Mucosa of descending colon (tissue), 3 donors: Measurements from ENCODE around the gene LYVE1. TPM values are rescaled to one million over a fixed set of nuclear protein-coding genes. Genes with fewer than 3 reads are reported as not detected.

Experiments
- ATAC-seq: fragments of 200-7000 bp; cut with Tn5 transposase; one replicate; pipeline ENCODE4 v1.9.1; 2020; ENCODE audit warnings: mild to moderate bottlenecking, moderate library complexity
- DNase-seq, 3 donors: peaks; one replicate each; pipeline ENCODE4 v3.0.0-alpha.2; 2020
- H3K36me3 ChIP-seq: fragments of 200-600 bp; one replicate; pipeline ENCODE4 v1.8.0; 2021; ENCODE audit warnings: low read depth, mild to moderate bottlenecking
- H3K4me1 ChIP-seq: fragments of 200-600 bp; one replicate; pipeline ENCODE4 v1.8.0; 2021; ENCODE audit warnings: low read depth, mild to moderate bottlenecking
- H3K4me3 ChIP-seq: fragments of 200-600 bp; one replicate; pipeline ENCODE4 v1.8.0; 2021; ENCODE audit warnings: mild to moderate bottlenecking
- H3K9me3 ChIP-seq: fragments of 200-600 bp; one replicate; pipeline ENCODE4 v1.8.0; 2021; ENCODE audit warnings: mild to moderate bottlenecking
- CTCF ChIP-seq: fragments of 200-600 bp; IDR thresholded peaks from one replicate; pipeline ENCODE4 v1.8.0; 2022; ENCODE audit warnings: antibody characterized with exemption, mild to moderate bottlenecking
- intact Hi-C, 2 donors: fragments of 100-400 bp; cut with DNase I in 1 of 2; cut with micrococcal nuclease in 1 of 2; formaldehyde crosslinking; loops; one replicate each; pipeline versions ENCODE4 v1.11.0 to v1.11.1; 2022; cut with DNase I, micrococcal nuclease
- total RNA-seq, 3 donors: library from RNA; stranded (reverse); fragmentation: NEBNext Ultra II Directional in 2 of 3; extraction: Animal tissue kit (Norgen Biotek cat#: 25700) in 2 of 3; gene quantifications; one replicate each; pipeline versions ENCODE4 v1.2.1 to v1.2.4, GENCODE V29; 2021 to 2023
- donor health status: DM: no; HTN: no; CAD: no; lungs with moderate emphysema.
- donor health status: DM: no; HTN: no; CAD: no.
- donor health status: DM: no; HTN: yes; CAD: no.

Gene LYVE1
- total RNA-seq, 3 donors from 2014 or later: 14.4 to 137 (median 43.4) TPM

DNA sequence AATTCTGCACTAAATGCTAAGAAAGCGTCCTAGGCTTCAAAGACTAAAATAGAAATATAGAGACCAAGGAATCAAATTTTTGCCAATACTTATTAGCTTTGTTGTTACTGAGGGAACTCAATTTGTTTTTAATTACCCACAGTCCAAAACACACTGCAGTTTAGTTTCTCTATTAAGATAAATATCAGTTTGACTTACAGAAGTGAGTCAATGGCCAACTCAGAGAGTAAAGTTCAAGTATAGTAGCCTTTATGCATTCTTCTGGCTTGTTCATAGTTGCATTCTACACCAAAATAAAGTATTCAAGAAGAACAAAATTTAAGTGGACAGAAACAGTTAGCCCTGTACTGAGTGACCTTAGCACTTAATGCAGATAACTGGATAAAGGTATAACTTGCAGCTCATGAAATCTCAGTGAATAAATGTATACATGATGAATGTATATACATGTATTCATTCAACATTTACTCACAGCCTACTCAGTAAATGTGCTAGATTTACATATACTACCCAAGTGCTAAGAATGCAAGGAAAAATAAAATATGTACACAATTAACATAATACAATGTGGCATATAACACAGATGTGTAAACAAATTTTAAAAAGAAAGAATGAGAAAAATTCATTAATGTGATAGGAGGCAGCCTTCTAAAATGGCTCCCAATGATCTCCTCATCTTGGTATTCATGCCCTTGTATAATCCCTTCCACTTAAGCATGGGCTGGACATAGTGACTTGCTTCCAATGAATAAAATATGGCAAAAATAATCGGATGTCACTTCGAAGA lies 17.8 kb downstream of the LYVE1 start:
- intact Hi-C loops: no loop called here
- peak; percentile 59 for ATAC-seq
- H3K4me1 ChIP-seq: no peaks in the 10 kb centered on the region
- H3K36me3 ChIP-seq: no peaks in the 10 kb centered on the region
- H3K9me3 ChIP-seq: no peaks in the 10 kb centered on the region
- no peak for DNase-seq
- TF ChIP-seq CTCF: no peak
- H3K4me3 ChIP-seq: no peak overlapping the region

GRCh38 chr11:10544491-10545465 lies 23.7 kb downstream of the LYVE1 start:
- DNase-seq (peak in 1 of 3 donors; percentile 61), ATAC-seq (no peak)
- intact Hi-C loops: no loop called here
- H3K4me3 ChIP-seq: no peak overlapping the region
- no peak for TF ChIP-seq CTCF
- no peaks in the 10 kb centered on the region for H3K36me3 ChIP-seq
- no peaks in the 10 kb centered on the region for H3K9me3 ChIP-seq
- peaks cover 2% of the 10 kb centered on the region for H3K4me1 ChIP-seq

DNA sequence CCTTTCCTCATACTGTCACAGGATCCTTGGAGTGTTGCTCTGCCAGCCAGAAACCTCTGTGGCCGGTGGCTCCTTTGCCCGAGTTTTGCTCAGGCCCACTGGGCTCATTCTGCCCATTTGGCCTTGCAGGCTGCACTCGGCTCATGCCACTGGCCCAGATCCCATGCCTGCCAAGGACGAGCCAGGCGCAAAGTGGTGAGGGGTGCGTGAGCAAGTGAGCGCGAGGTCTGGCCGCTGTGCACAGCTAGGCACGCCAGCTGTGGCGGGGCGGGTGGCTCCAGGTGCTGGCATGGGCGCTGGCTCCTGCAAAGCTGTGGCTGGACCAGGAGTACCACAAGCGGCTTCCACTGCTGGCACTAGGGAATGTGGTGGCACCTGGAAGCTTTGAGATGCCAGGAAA lies 24.7 kb downstream of the LYVE1 start:
- no peak for TF ChIP-seq CTCF
- Histone ChIP-seq H3K36me3 (no peaks in the 10 kb centered on the region), H3K4me3 (no peak overlapping the region), H3K9me3 (no peaks in the 10 kb centered on the region), H3K4me1 (peaks cover 5% of the 10 kb centered on the region)
- ATAC-seq (no peak), DNase-seq (peak in 1 of 3 donors; percentile 50)
- intact Hi-C loops: no loop called here

DNA sequence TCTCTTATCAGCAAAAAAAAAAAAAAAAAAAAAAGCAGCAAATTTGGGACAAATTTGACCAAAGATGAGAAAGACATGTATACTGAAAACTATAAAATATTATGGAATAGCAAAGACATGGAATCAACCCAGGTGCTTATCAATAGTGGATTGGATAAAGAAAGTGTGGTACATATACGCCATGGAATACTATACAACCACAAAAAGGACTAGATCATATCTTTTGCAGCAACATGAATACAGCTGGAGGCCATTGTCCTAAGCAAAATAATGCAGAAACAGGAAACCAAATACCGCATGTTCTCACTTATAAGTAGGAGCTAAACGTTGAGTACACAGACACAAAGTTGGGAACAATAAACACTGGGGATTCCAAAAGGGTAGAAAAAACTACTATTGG lies 25.7 kb downstream of the LYVE1 start:
- no peaks in the 10 kb centered on the region for H3K9me3 ChIP-seq
- intact Hi-C loops: no loop called here
- TF ChIP-seq CTCF: no peak

GRCh38 chr11:10541561-10541930 lies 26.9 kb downstream of the LYVE1 start:
- intact Hi-C loops: no loop called here
- no peak overlapping the region for H3K4me3 ChIP-seq
- peaks cover 5% of the 10 kb centered on the region for H3K4me1 ChIP-seq
- H3K9me3 ChIP-seq: no peaks in the 10 kb centered on the region
- no peak for TF ChIP-seq CTCF
- no peaks in the 10 kb centered on the region for H3K36me3 ChIP-seq
- no peak for DNase-seq
- no peak for ATAC-seq

More for the DNA sequence above, 25.7 kb downstream of the LYVE1 start:
- Histone ChIP-seq H3K4me3 (no peak overlapping the region), H3K36me3 (no peaks in the 10 kb centered on the region), H3K4me1 (peaks cover 5% of the 10 kb centered on the region)
- DNase-seq (no peak), ATAC-seq (no peak)
